Transverse colon (tissue), 4 donors: ENCODE results near the gene TAF11L2.
"Not testable (repeated sequence)": the region's sequence is repeated elsewhere in the genome, so short reads cannot be mapped to it uniquely, and the experiment has no call there.

Experiments used
- CTCF ChIP-seq, 5 experiments: fragments of 200-600 bp in 3 of 5; fragments of 450-650 bp in 2 of 5; sonication (generic) in 3 of 5; IDR thresholded peaks; 1 replicate in 2 of 5; 2 replicates in 3 of 5; pipeline ENCODE4 v1.5.1; 2016 to 2017; ENCODE audit warnings: antibody characterized with exemption in 5 of 5, inconsistent platforms in 3 of 5, mild to moderate bottlenecking in 2 of 5, moderate library complexity in 1 of 5
- POLR2AphosphoS5 ChIP-seq, 3 donors: sonication (generic); formaldehyde crosslinking; IDR thresholded peaks; one replicate each; pipeline ENCODE4 v1.6.1; 2016; ENCODE audit warnings: antibody characterized with exemption in 3 of 3

- TF ChIP-seq CTCF, POLR2AphosphoS5 (IDR thresholded peaks at IDR 0.05): not testable (repeated sequence)
Measured at GRCh38 chr5:17517526-17517925, 19.5 kb downstream of the TAF11L2 start.
